ENCODE data around the gene MVD. TPM values are rescaled to one million over a fixed set of nuclear protein-coding genes. Genes with fewer than 3 reads are reported as not detected.

Gene MVD, protein sequence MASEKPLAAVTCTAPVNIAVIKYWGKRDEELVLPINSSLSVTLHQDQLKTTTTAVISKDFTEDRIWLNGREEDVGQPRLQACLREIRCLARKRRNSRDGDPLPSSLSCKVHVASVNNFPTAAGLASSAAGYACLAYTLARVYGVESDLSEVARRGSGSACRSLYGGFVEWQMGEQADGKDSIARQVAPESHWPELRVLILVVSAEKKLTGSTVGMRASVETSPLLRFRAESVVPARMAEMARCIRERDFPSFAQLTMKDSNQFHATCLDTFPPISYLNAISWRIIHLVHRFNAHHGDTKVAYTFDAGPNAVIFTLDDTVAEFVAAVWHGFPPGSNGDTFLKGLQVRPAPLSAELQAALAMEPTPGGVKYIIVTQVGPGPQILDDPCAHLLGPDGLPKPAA
- total RNA-seq: 10 to 100 TPM; 48.6 to 61.6 TPM

DNA sequence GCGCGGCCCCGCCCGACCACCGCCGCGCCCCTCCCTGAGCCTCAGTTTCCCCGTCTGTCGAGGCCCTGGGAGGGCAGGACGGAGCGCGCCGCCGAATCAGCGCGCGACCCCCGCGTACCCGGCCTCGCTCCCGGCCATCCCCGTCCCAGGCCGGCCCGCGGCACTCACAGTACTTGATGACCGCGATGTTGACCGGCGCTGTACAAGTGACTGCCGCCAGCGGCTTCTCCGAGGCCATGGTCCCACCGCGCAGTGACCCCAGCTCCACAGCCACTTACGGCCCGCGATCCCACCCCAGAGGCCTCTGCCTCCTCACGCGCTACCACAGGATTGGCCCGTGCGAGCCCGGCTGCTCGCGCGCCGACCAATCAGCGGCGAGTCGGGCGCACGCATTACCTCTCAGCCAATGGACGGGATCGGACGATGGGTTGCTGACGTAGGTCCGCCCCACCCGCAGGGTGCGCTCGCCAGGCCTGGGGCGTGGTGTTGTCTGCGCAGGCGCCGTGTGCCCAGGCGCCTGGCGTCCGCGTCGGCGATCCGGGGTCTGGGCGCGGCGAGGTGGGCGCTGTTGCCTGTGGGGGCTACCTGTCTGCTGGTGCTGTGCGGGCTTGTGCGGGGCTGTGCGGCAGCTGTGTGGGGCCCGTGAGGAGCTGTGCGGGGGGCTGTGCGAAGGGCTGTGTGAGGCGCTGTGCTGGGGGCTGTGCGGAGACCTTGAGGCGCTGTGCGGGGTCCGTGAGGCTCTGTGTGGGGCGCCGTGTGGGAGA lies at the start of gene MVD:
TSS of gene MVD (minus strand) at position 249 of the 764 bp plus-strand sequence. CDS start at position 238, 11 bp downstream.

DNA sequence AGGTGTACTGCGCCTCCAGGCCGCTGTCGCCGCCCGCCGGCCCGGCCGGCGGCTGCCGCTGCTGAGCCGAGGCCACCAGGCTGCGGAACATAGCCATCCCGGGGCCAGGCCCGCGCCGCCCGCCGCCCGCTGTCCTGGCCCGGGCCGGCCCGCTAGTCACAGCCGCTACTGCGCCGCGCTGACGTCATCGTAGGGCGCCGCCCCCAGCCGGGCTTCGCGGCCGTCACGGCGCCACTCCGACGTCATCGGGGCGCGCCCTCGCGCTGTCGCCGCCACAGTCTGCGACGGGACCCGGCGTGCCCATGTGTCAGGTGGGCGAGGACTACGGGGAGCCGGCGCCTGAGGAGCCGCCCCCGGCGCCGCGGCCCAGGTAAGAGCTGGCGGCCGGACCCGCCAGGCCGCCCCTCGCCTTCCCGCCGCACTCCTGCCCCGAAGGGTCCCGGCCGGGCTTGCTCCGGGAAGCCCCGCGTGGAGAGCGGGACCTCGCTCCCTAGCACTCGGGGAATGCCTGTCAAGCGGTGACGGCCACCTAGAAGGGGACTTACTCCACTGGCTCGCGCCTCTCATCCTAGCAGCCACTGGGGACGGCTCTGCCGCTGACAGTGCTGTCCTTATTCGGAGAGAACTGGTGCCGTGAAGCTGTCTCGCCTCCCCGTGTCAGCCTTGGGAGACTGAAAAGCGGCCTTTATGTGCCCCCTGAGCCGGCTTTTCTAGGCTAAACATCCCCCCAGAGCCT lies 43.5 kb upstream of the MVD start, which contains the start of the genes CTU2 and RNF166:
TSS of gene CTU2 (plus strand) at position 275 of the 736 bp plus-strand sequence. CDS start at position 303, 28 bp downstream.
TSS of gene RNF166 (minus strand) at position 180 of the 736 bp plus-strand sequence. CDS start at position 97, 83 bp downstream.

DNA sequence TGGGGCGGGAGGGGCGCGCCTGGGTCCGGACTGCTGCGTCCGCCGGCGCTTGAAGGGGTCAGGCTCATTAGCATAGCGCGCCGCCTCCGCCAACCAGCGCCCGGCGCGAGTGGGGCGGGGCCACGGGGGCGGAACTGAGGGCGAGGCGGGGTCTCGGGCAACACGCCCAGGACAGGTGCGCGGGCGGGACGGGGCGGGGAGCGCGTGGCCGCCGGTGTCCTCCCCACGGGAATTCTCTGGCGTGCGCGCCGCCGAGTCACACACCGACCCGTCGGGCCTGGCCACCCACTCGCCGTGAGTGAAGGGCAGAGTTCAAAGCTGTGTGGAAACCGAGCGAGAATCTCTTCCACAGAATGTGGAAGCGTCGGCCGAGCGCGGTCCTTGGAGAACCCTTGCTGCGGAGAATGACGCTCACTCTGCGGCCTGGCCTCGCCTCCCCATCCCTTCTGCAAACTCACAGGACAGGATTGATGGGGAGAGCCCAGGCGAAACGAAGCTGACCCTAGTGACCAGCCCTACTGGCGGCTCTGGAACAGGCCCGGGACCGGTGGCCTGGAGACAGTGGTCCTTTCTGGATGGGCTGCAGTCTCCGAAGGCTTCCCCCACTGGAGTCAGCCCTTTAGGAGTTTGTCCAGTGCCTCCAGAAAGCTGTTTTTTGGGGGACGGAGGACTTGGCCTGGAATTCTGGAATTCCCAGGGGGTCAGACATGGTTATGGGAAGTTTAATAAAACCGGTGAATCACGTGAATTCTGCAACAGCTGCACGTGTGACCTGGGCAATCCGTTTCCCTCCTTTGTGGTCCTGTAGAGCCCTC lies 23.8 kb upstream of the MVD start, which contains the start of gene SNAI3:
TSS of gene SNAI3 (minus strand) at position 69 of the 815 bp plus-strand sequence. CDS start 101 bp downstream, outside the sequence.

DNA sequence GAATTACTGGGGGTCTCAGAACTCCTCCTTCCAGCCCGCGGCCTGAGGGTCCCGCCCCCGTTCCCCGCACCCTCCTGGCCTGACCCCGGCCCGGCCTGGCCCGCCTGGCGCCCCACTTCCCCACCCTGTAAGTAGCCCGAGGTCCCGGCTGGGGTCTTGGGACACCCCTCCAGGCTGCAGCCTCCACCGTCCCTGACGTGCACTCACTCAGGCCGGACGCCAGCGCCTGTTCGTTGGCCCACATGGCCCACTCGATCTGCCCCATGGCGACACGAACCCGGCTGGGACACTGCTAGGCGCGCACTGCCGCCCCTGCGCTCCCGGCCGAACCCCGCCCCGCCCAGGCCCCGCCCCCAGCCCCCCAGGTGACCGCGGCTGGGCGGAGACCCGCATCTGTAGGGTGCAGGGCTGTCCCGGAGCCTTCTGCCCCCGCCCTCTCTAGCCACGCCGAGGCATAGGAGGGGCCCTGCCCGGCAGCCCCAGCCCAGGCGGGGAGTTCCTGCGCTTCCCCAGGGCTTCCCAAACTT lies 12.1 kb downstream of the MVD start, which contains the start of gene CYBA:
TSS of gene CYBA (minus strand) at position 305 of the 527 bp plus-strand sequence. CDS start at position 265, 40 bp downstream.

DNA sequence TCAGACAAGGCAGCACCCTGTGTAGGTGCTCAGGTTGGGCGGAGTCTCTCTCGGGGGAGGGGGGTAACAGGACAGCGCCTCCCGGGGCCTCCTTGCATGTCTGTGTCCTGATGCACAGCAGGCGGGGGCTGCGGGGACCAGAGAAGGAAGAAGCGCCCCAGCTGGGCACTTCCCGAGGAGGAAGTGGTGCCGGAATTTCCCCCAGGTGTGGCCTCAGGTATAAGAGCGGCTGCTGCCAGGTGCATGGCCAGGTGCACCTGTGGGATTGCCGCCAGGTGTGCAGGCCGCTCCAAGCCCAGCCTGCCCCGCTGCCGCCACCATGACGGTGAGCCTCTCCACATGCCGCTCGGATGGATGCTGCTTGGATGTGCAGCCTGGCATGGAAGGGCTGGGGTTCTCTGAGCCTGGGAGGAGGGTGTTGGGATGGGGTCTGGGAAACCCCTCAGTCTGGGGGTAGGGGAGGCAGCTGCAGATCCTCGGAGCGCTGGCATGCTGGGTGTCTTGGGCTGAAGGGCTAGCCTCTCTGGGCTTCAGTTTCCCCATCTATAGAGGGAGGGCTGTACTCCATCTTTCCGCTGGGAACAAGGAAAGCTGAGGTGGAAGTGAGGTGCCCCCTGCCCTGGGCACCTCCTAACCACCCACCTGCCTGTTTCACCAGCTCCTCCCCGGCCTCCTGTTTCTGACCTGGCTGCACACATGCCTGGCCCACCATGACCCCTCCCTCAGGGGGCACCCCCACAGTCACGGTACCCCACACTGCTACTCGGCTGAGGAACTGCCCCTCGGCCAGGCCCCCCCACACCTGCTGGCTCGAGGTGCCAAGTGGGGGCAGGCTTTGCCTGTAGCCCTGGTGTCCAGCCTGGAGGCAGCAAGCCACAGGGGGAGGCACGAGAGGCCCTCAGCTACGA lies 24.3 kb downstream of the MVD start, which contains the start of gene IL17C:
TSS of gene IL17C (plus strand) at position 250 of the 908 bp plus-strand sequence. CDS start at position 320, 70 bp downstream.

Other genes starting within 250 kb of the MVD start
- 1 to 10 TPM in 1 of 2 donors, under 1 TPM in 1; 0.34 to 2.7 TPM for gene ZFPM1, start 209.8 kb downstream of the MVD start, total RNA-seq
- gene ZC3H18, start 92.7 kb downstream of the MVD start, total RNA-seq: 10 to 100 TPM in 1 of 2 donors, 1 to 10 TPM in 1; 8.9 to 14.7 TPM
- not detected for gene IL17C, start 24.5 kb downstream of the MVD start, total RNA-seq
- gene CYBA, start 12.0 kb downstream of the MVD start, total RNA-seq: 100 to 1,000 TPM; 179 to 205 TPM
- gene SNAI3, start 23.4 kb upstream of the MVD start, total RNA-seq: under 1 TPM in 1 of 2 donors, not detected in 1; under 0.01 TPM
- 10 to 100 TPM; 12.7 to 13.0 TPM for gene RNF166, start 43.3 kb upstream of the MVD start, total RNA-seq
- 10 to 100 TPM; 14.8 to 21.6 TPM for gene CTU2, start 43.4 kb upstream of the MVD start, total RNA-seq
- gene PIEZO1, start 122.1 kb upstream of the MVD start, total RNA-seq: 100 to 1,000 TPM in 1 of 2 donors, 10 to 100 TPM in 1; 89.1 to 132 TPM
- 10 to 100 TPM in 1 of 2 donors, 1 to 10 TPM in 1; 9.3 to 33.0 TPM for gene CDT1, start 140.7 kb upstream of the MVD start, total RNA-seq
- gene APRT, start 148.8 kb upstream of the MVD start, total RNA-seq: 10 to 100 TPM; 69.6 to 74.0 TPM
- 10 to 100 TPM; 24.8 to 27.3 TPM for gene GALNS, start 193.9 kb upstream of the MVD start, total RNA-seq
- 10 to 100 TPM; 47.8 to 74.6 TPM for gene TRAPPC2L, start 194.0 kb upstream of the MVD start, total RNA-seq
- gene PABPN1L, start 203.6 kb upstream of the MVD start, total RNA-seq: not detected

All from melanocyte of skin (primary cell).